ENCODE results near the gene FAT2.
A peak's percentile ranks its signal among the peaks of the same experiment; 100 is the strongest.

FAT2 gene

GRCh38 chr5:151591144-151591819, at the start of gene FAT2:
TSS of gene FAT2 (minus strand) at chr5:151591331. CDS start at chr5:151568931, 22,400 bp downstream.
- DNase-seq, result no peak

- no peak for DNase-seq
These were observed 47.5 kb upstream of the FAT2 start for GRCh38 chr5:151638619-151639018.

- no peak for DNase-seq
These were observed 46.5 kb upstream of the FAT2 start for GRCh38 chr5:151637676-151638075.

GRCh38 chr5:151633892-151634291, 42.8 kb upstream of the FAT2 start:
- no peak for DNase-seq

GRCh38 chr5:151632941-151633340, 41.8 kb upstream of the FAT2 start:
- DNase-seq, result no peak

GRCh38 chr5:151632524-151632923, 41.4 kb upstream of the FAT2 start:
- peak in 2 of 56 donors; percentile 10 to 13 for DNase-seq

GRCh38 chr5:151631941-151632340, 40.8 kb upstream of the FAT2 start:
- DNase-seq, result no peak

GRCh38 chr5:151630088-151630487, 39.0 kb upstream of the FAT2 start:
- no peak for DNase-seq

GRCh38 chr5:151628112-151628823, 37.1 kb upstream of the FAT2 start:
- DNase-seq, result no peak

- DNase-seq, result no peak
These were observed 36.5 kb upstream of the FAT2 start for GRCh38 chr5:151627650-151628049.

GRCh38 chr5:151625285-151625684, 34.2 kb upstream of the FAT2 start:
- DNase-seq, result no peak

GRCh38 chr5:151624476-151624875, 33.3 kb upstream of the FAT2 start:
- peak in 1 of 56 donors; percentile 7 for DNase-seq

- DNase-seq, result no peak
These were observed 31.4 kb upstream of the FAT2 start for GRCh38 chr5:151622367-151623088.

GRCh38 chr5:151620461-151620840, 29.3 kb upstream of the FAT2 start:
- DNase-seq, result no peak

- no peak for DNase-seq
These were observed 28.8 kb upstream of the FAT2 start for GRCh38 chr5:151619812-151620460.

GRCh38 chr5:151618907-151619306, 27.8 kb upstream of the FAT2 start:
- no peak for DNase-seq

- DNase-seq, result no peak
These were observed 26.9 kb upstream of the FAT2 start for GRCh38 chr5:151617841-151618710.

- no peak for DNase-seq
These were observed 26.3 kb upstream of the FAT2 start for GRCh38 chr5:151617383-151617840.

- DNase-seq, result no peak
These were observed 24.3 kb upstream of the FAT2 start for GRCh38 chr5:151615431-151615830.

- DNase-seq, result no peak
These were observed 23.4 kb upstream of the FAT2 start for GRCh38 chr5:151614565-151614964.
